Measurements from ENCODE around the gene BAK1.
A peak's percentile ranks its signal among the peaks of the same experiment; 100 is the strongest.

The BAK1 gene

DNA sequence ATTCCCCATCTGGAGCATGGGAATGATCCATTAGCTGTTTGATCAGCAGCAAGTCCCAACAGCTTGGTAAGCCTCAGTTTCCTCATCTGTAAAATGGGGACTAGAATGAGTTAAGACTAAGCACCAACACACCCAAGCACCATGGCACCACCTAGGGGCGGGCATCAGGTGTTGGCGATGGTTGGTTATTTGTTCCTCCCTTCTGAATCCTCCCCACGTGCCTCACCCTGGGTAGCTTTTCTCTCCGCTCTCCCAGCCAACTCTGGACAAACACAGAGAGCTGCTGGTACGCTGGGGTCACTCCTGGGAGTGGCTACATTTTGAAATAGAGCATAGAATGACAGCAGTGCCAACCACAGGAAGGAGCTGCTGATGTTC lies 27.7 kb upstream of the BAK1 start:
- Histone ChIP-seq H3K4me1 (ENCODE audit: control insufficient read depth, low read length) (peaks cover 42% of the 10 kb centered on the region), H3K4me3 (ENCODE audit: low read length) (no peak overlapping the region), H3K27ac (ENCODE audit: low read depth, low read length) (no peak overlapping the region), H3K36me3 (ENCODE audit: control insufficient read depth, low read length) (no peaks in the 10 kb centered on the region), H3K9me2 (replicated peaks; ENCODE audit: control insufficient read depth, low read length) (no peaks in the 10 kb centered on the region), H3K4me2 (ENCODE audit: low read length) (no peak overlapping the region), H3K27me3 (ENCODE audit: control insufficient read depth, low read length) (no peaks in the 10 kb centered on the region), H3F3A (ENCODE audit: control insufficient read depth, insufficient read depth) (no peaks in the 10 kb centered on the region), H3K9me3 (ENCODE audit: control insufficient read depth, insufficient read depth, low read length) (no peaks in the 10 kb centered on the region), H3K79me2 (ENCODE audit: control insufficient read depth, low read length) (no peaks in the 10 kb centered on the region), H4K20me1 (ENCODE audit: control insufficient read depth, insufficient read depth, low read depth, low read length) (no peaks in the 10 kb centered on the region)
- TF ChIP-seq CTCF (IDR thresholded peaks at IDR 0.05; ENCODE audit: low read depth, low read length, poor library complexity, severe bottlenecking) (peak; percentile 78), EZH2phosphoT487 (IDR thresholded peaks at IDR 0.05; ENCODE audit: borderline replicate concordance, low read length) (no peak)

GRCh38 chr6:33607126-33607783 lies 27.2 kb upstream of the BAK1 start:
- H3F3A ChIP-seq (ENCODE audit: control insufficient read depth, insufficient read depth) = no peaks in the 10 kb centered on the region
- no peaks in the 10 kb centered on the region for H3K79me2 ChIP-seq (ENCODE audit: control insufficient read depth, low read length)
- H3K4me1 ChIP-seq (ENCODE audit: control insufficient read depth, low read length) = peaks cover 43% of the 10 kb centered on the region
- TF ChIP-seq EZH2phosphoT487 (IDR thresholded peaks at IDR 0.05; ENCODE audit: borderline replicate concordance, low read length) (no peak), CTCF (IDR thresholded peaks at IDR 0.05; ENCODE audit: low read depth, low read length, poor library complexity, severe bottlenecking) (no peak)
- no peaks in the 10 kb centered on the region for H3K27me3 ChIP-seq (ENCODE audit: control insufficient read depth, low read length)
- H3K9me2 ChIP-seq (replicated peaks; ENCODE audit: control insufficient read depth, low read length) = no peaks in the 10 kb centered on the region
- no peak overlapping the region for H3K4me3 ChIP-seq (ENCODE audit: low read length)
- H3K27ac ChIP-seq (ENCODE audit: low read depth, low read length) = no peak overlapping the region
- H3K36me3 ChIP-seq (ENCODE audit: control insufficient read depth, low read length) = no peaks in the 10 kb centered on the region
- no peak overlapping the region for H3K4me2 ChIP-seq (ENCODE audit: low read length)
- no peaks in the 10 kb centered on the region for H4K20me1 ChIP-seq (ENCODE audit: control insufficient read depth, insufficient read depth, low read depth, low read length)
- H3K9me3 ChIP-seq (ENCODE audit: control insufficient read depth, insufficient read depth, low read length) = no peaks in the 10 kb centered on the region

DNA sequence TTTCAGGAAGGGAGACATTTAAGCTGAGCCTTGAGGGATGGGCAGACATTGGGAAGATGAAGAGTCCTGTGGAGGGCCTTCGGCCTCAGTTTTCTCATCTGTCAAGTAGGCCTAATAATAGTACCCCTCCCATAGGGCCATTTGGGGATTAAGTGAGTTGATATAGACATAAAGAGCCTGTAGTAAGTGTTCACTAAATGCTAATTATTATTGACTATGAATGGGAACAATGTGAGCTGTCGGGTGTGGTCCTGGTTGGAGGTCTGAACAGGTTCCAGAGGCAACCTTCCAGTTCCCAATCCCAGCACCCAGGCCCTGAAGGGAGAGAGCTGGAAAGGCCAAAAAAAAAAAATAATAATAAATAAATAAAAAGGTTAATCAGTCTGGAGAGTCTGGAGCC lies 26.6 kb upstream of the BAK1 start:
- Histone ChIP-seq H3K4me1 (ENCODE audit: control insufficient read depth, low read length) (peaks cover 43% of the 10 kb centered on the region), H3K4me2 (ENCODE audit: low read length) (no peak overlapping the region), H3K79me2 (ENCODE audit: control insufficient read depth, low read length) (no peaks in the 10 kb centered on the region), H3K27me3 (ENCODE audit: control insufficient read depth, low read length) (no peaks in the 10 kb centered on the region), H3K27ac (ENCODE audit: low read depth, low read length) (no peak overlapping the region), H3F3A (ENCODE audit: control insufficient read depth, insufficient read depth) (no peaks in the 10 kb centered on the region), H3K36me3 (ENCODE audit: control insufficient read depth, low read length) (no peaks in the 10 kb centered on the region), H3K4me3 (ENCODE audit: low read length) (no peak overlapping the region), H4K20me1 (ENCODE audit: control insufficient read depth, insufficient read depth, low read depth, low read length) (no peaks in the 10 kb centered on the region), H3K9me3 (ENCODE audit: control insufficient read depth, insufficient read depth, low read length) (no peaks in the 10 kb centered on the region), H3K9me2 (replicated peaks; ENCODE audit: control insufficient read depth, low read length) (no peaks in the 10 kb centered on the region)
- no peak for TF ChIP-seq EZH2phosphoT487 (IDR thresholded peaks at IDR 0.05; ENCODE audit: borderline replicate concordance, low read length)
- no peak for TF ChIP-seq CTCF (IDR thresholded peaks at IDR 0.05; ENCODE audit: low read depth, low read length, poor library complexity, severe bottlenecking)
